ENCODE results near the gene SLC5A1.

The SLC5A1 gene

GRCh38 chr22:32079130-32080089 is 36.3 kb downstream of the SLC5A1 start:
- no peaks in the 10 kb centered on the region for H3K4me1 ChIP-seq (ENCODE audit: control insufficient read depth, insufficient read depth, low read length)
- no peak overlapping the region for H3K27ac ChIP-seq (ENCODE audit: low read depth, low read length)
- no peak overlapping the region for H3K9ac ChIP-seq (ENCODE audit: low read length)
- H3K4me3 ChIP-seq (ENCODE audit: low read length) = no peak overlapping the region
- no peaks in the 10 kb centered on the region for H3K36me3 ChIP-seq (ENCODE audit: control insufficient read depth, insufficient read depth, low read length)
- H3K27me3 ChIP-seq (ENCODE audit: control insufficient read depth, insufficient read depth, low read length) = no peaks in the 10 kb centered on the region

GRCh38 chr22:32080904-32081303 is 37.8 kb downstream of the SLC5A1 start:
- Histone ChIP-seq H3K36me3 (ENCODE audit: control insufficient read depth, insufficient read depth, low read length) (no peaks in the 10 kb centered on the region), H3K4me1 (ENCODE audit: control insufficient read depth, insufficient read depth, low read length) (no peaks in the 10 kb centered on the region), H3K27me3 (ENCODE audit: control insufficient read depth, insufficient read depth, low read length) (no peaks in the 10 kb centered on the region), H3K9ac (ENCODE audit: low read length) (no peak overlapping the region), H3K4me3 (ENCODE audit: low read length) (no peak overlapping the region), H3K27ac (ENCODE audit: low read depth, low read length) (no peak overlapping the region)

- no peaks in the 10 kb centered on the region for H3K4me1 ChIP-seq (ENCODE audit: control insufficient read depth, insufficient read depth, low read length)
- H3K9ac ChIP-seq (ENCODE audit: low read length) = no peak overlapping the region
- H3K27me3 ChIP-seq (ENCODE audit: control insufficient read depth, insufficient read depth, low read length) = no peaks in the 10 kb centered on the region
- H3K36me3 ChIP-seq (ENCODE audit: control insufficient read depth, insufficient read depth, low read length) = no peaks in the 10 kb centered on the region
- no peak overlapping the region for H3K27ac ChIP-seq (ENCODE audit: low read depth, low read length)
- no peak overlapping the region for H3K4me3 ChIP-seq (ENCODE audit: low read length)
Observed at GRCh38 chr22:32082331-32082730, 39.3 kb downstream of the SLC5A1 start.

GRCh38 chr22:32083000-32083399 is 39.9 kb downstream of the SLC5A1 start:
- Histone ChIP-seq H3K4me1 (ENCODE audit: control insufficient read depth, insufficient read depth, low read length) (no peaks in the 10 kb centered on the region), H3K27ac (ENCODE audit: low read depth, low read length) (no peak overlapping the region), H3K9ac (ENCODE audit: low read length) (no peak overlapping the region)

GRCh38 chr22:32083814-32084213 is 40.8 kb downstream of the SLC5A1 start:
- no peaks in the 10 kb centered on the region for H3K36me3 ChIP-seq (ENCODE audit: control insufficient read depth, insufficient read depth, low read length)
- H3K4me1 ChIP-seq (ENCODE audit: control insufficient read depth, insufficient read depth, low read length) = no peaks in the 10 kb centered on the region
- no peak overlapping the region for H3K9ac ChIP-seq (ENCODE audit: low read length)
- no peaks in the 10 kb centered on the region for H3K27me3 ChIP-seq (ENCODE audit: control insufficient read depth, insufficient read depth, low read length)
- no peak overlapping the region for H3K4me3 ChIP-seq (ENCODE audit: low read length)
- H3K27ac ChIP-seq (ENCODE audit: low read depth, low read length) = no peak overlapping the region

More at GRCh38 chr22:32083000-32083399, 39.9 kb downstream of the SLC5A1 start:
- Histone ChIP-seq H3K27me3 (ENCODE audit: control insufficient read depth, insufficient read depth, low read length) (no peaks in the 10 kb centered on the region), H3K36me3 (ENCODE audit: control insufficient read depth, insufficient read depth, low read length) (no peaks in the 10 kb centered on the region), H3K4me3 (ENCODE audit: low read length) (no peak overlapping the region)

GRCh38 chr22:32088084-32088483 is 45.0 kb downstream of the SLC5A1 start:
- H3K4me3 ChIP-seq (ENCODE audit: low read length) = no peak overlapping the region
- no peak overlapping the region for H3K27ac ChIP-seq (ENCODE audit: low read depth, low read length)
- H3K9ac ChIP-seq (ENCODE audit: low read length) = no peak overlapping the region
- no peaks in the 10 kb centered on the region for H3K27me3 ChIP-seq (ENCODE audit: control insufficient read depth, insufficient read depth, low read length)
- H3K4me1 ChIP-seq (ENCODE audit: control insufficient read depth, insufficient read depth, low read length) = no peaks in the 10 kb centered on the region
- no peaks in the 10 kb centered on the region for H3K36me3 ChIP-seq (ENCODE audit: control insufficient read depth, insufficient read depth, low read length)

- H3K4me3 ChIP-seq (ENCODE audit: low read length) = no peak overlapping the region
- no peak overlapping the region for H3K9ac ChIP-seq (ENCODE audit: low read length)
- no peak overlapping the region for H3K27ac ChIP-seq (ENCODE audit: low read depth, low read length)
- no peaks in the 10 kb centered on the region for H3K36me3 ChIP-seq (ENCODE audit: control insufficient read depth, insufficient read depth, low read length)
- no peaks in the 10 kb centered on the region for H3K4me1 ChIP-seq (ENCODE audit: control insufficient read depth, insufficient read depth, low read length)
- no peaks in the 10 kb centered on the region for H3K27me3 ChIP-seq (ENCODE audit: control insufficient read depth, insufficient read depth, low read length)
Observed at GRCh38 chr22:32097018-32097417, 54.0 kb downstream of the SLC5A1 start.

GRCh38 chr22:32097881-32098499 is 54.9 kb downstream of the SLC5A1 start:
- no peaks in the 10 kb centered on the region for H3K27me3 ChIP-seq (ENCODE audit: control insufficient read depth, insufficient read depth, low read length)
- H3K36me3 ChIP-seq (ENCODE audit: control insufficient read depth, insufficient read depth, low read length) = no peaks in the 10 kb centered on the region
- no peak overlapping the region for H3K9ac ChIP-seq (ENCODE audit: low read length)
- H3K4me1 ChIP-seq (ENCODE audit: control insufficient read depth, insufficient read depth, low read length) = no peaks in the 10 kb centered on the region
- H3K4me3 ChIP-seq (ENCODE audit: low read length) = no peak overlapping the region
- no peak overlapping the region for H3K27ac ChIP-seq (ENCODE audit: low read depth, low read length)

GRCh38 chr22:32100711-32101110 is 57.6 kb downstream of the SLC5A1 start:
- no peak overlapping the region for H3K9ac ChIP-seq (ENCODE audit: low read length)
- no peaks in the 10 kb centered on the region for H3K27me3 ChIP-seq (ENCODE audit: control insufficient read depth, insufficient read depth, low read length)
- no peaks in the 10 kb centered on the region for H3K36me3 ChIP-seq (ENCODE audit: control insufficient read depth, insufficient read depth, low read length)
- H3K4me3 ChIP-seq (ENCODE audit: low read length) = no peak overlapping the region
- H3K4me1 ChIP-seq (ENCODE audit: control insufficient read depth, insufficient read depth, low read length) = no peaks in the 10 kb centered on the region
- H3K27ac ChIP-seq (ENCODE audit: low read depth, low read length) = no peak overlapping the region

- no peaks in the 10 kb centered on the region for H3K27me3 ChIP-seq (ENCODE audit: control insufficient read depth, insufficient read depth, low read length)
- H3K4me3 ChIP-seq (ENCODE audit: low read length) = no peak overlapping the region
- H3K9ac ChIP-seq (ENCODE audit: low read length) = no peak overlapping the region
- no peak overlapping the region for H3K27ac ChIP-seq (ENCODE audit: low read depth, low read length)
- H3K4me1 ChIP-seq (ENCODE audit: control insufficient read depth, insufficient read depth, low read length) = no peaks in the 10 kb centered on the region
- no peaks in the 10 kb centered on the region for H3K36me3 ChIP-seq (ENCODE audit: control insufficient read depth, insufficient read depth, low read length)
Observed at GRCh38 chr22:32103658-32104315, 60.7 kb downstream of the SLC5A1 start.

GRCh38 chr22:32106930-32107329 is 63.9 kb downstream of the SLC5A1 start:
- Histone ChIP-seq H3K4me3 (ENCODE audit: low read length) (no peak overlapping the region), H3K36me3 (ENCODE audit: control insufficient read depth, insufficient read depth, low read length) (no peaks in the 10 kb centered on the region), H3K27ac (ENCODE audit: low read depth, low read length) (no peak overlapping the region), H3K4me1 (ENCODE audit: control insufficient read depth, insufficient read depth, low read length) (no peaks in the 10 kb centered on the region), H3K9ac (ENCODE audit: low read length) (no peak overlapping the region), H3K27me3 (ENCODE audit: control insufficient read depth, insufficient read depth, low read length) (no peaks in the 10 kb centered on the region)

GRCh38 chr22:32112380-32112779 is 69.3 kb downstream of the SLC5A1 start:
- H3K4me3 ChIP-seq (ENCODE audit: low read length) = no peak overlapping the region
- H3K9ac ChIP-seq (ENCODE audit: low read length) = no peak overlapping the region
- H3K27ac ChIP-seq (ENCODE audit: low read depth, low read length) = no peak overlapping the region
- H3K27me3 ChIP-seq (ENCODE audit: control insufficient read depth, insufficient read depth, low read length) = no peaks in the 10 kb centered on the region
- no peaks in the 10 kb centered on the region for H3K36me3 ChIP-seq (ENCODE audit: control insufficient read depth, insufficient read depth, low read length)
- H3K4me1 ChIP-seq (ENCODE audit: control insufficient read depth, insufficient read depth, low read length) = no peaks in the 10 kb centered on the region

All from rectal smooth muscle tissue (tissue), 1 donor.